ENCODE data around the gene BCAR3. TPM values are rescaled to one million over a fixed set of nuclear protein-coding genes. Genes with fewer than 3 reads are reported as not detected.

BCAR3 gene
- total RNA-seq, 1 donor from 2014 or later: 9.2 TPM

DNA sequence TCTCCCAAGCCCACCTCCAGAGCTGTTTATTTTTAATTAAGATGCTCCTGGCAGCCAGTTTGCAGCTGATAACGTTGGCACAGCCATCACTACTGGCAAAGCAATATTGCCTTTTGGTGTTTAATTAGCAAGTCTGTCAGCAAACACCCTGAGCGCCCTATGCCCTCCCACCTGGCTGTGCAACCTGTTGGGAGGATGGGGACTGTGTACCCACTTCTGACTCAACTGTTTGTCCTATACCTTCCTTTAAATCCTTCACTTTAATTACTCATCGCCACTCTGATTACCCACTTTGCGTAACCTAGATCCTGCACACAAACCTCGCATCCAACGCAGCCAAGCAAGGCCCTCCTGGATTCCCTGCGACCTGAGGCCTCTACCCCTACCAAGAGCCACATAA, 67.1 kb downstream of the BCAR3 start:
- H3K9me3 Mint-ChIP-seq: no peaks in the 10 kb centered on the region
- H3K36me3 Mint-ChIP-seq: no peaks in the 10 kb centered on the region
- DNase-seq (ENCODE audit: low spot score in 2 of 2, unreplicated experiment in 2 of 2): no peak
- H3K4me3 Mint-ChIP-seq: no peak overlapping the region
- peaks cover 56% of the 10 kb centered on the region for H3K4me1 Mint-ChIP-seq
- H3K27ac Mint-ChIP-seq: peak overlapping the region; percentile 52
- H3K27me3 Mint-ChIP-seq (ENCODE audit: low read depth): no peaks in the 10 kb centered on the region
- TF ChIP-seq, protein P1, sequence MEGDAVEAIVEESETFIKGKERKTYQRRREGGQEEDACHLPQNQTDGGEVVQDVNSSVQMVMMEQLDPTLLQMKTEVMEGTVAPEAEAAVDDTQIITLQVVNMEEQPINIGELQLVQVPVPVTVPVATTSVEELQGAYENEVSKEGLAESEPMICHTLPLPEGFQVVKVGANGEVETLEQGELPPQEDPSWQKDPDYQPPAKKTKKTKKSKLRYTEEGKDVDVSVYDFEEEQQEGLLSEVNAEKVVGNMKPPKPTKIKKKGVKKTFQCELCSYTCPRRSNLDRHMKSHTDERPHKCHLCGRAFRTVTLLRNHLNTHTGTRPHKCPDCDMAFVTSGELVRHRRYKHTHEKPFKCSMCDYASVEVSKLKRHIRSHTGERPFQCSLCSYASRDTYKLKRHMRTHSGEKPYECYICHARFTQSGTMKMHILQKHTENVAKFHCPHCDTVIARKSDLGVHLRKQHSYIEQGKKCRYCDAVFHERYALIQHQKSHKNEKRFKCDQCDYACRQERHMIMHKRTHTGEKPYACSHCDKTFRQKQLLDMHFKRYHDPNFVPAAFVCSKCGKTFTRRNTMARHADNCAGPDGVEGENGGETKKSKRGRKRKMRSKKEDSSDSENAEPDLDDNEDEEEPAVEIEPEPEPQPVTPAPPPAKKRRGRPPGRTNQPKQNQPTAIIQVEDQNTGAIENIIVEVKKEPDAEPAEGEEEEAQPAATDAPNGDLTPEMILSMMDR (IDR thresholded peaks at IDR 0.05; ENCODE audit: unreplicated experiment): no peak

DNA sequence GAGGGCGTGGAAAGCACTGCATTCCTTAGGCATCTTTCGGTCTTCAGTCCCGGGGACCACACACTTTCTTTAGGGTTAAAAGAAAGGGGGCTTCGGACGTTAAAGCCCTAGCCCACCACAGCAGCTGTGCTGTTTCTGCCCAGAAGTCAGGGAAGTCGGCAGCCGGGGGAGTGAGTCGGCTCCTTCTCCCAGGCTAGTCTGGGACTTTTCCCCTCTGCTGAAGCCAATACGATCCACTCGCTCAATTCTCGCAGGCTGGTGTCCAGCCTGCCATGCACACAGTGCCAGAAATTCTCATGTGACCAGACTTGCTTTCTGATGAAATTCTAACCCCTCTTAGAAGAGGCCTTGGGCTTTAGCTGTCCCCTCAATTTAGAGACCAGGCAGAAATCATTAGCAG, 67.7 kb downstream of the BCAR3 start:
- H3K4me3 Mint-ChIP-seq: no peak overlapping the region
- H3K4me1 Mint-ChIP-seq: peaks cover 61% of the 10 kb centered on the region
- no peaks in the 10 kb centered on the region for H3K36me3 Mint-ChIP-seq
- H3K27me3 Mint-ChIP-seq (ENCODE audit: low read depth): no peaks in the 10 kb centered on the region
- no peaks in the 10 kb centered on the region for H3K9me3 Mint-ChIP-seq
- H3K27ac Mint-ChIP-seq: peak overlapping the region; percentile 68
- TF ChIP-seq, protein P1 (IDR thresholded peaks at IDR 0.05; ENCODE audit: unreplicated experiment): no peak
- no peak for DNase-seq (ENCODE audit: low spot score in 2 of 2, unreplicated experiment in 2 of 2)

DNA sequence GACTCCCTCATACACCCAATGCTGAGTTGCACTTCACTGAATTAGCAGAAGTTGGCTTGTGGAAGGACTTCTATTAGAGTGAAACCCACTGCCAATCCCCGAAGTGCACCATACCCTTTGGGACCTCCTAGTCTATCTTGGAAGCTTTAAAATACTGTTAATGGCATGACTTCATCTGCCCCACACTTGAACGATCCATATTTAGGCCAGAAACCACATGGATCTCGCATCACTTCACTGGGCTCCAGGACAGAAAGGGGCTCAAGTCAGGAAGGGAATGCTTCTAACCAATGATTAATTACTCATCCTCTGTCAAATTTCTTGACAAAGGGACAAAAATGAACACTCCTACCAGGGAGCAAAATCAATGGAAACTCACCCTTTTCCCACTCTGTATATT, 69.1 kb downstream of the BCAR3 start:
- H3K4me3 Mint-ChIP-seq: no peak overlapping the region
- TF ChIP-seq, protein P1 (IDR thresholded peaks at IDR 0.05; ENCODE audit: unreplicated experiment): no peak
- H3K9me3 Mint-ChIP-seq: no peaks in the 10 kb centered on the region
- no peaks in the 10 kb centered on the region for H3K36me3 Mint-ChIP-seq
- no peaks in the 10 kb centered on the region for H3K27me3 Mint-ChIP-seq (ENCODE audit: low read depth)
- no peak overlapping the region for H3K27ac Mint-ChIP-seq
- peaks cover 63% of the 10 kb centered on the region for H3K4me1 Mint-ChIP-seq
- DNase-seq (ENCODE audit: low spot score in 2 of 2, unreplicated experiment in 2 of 2): no peak

DNA sequence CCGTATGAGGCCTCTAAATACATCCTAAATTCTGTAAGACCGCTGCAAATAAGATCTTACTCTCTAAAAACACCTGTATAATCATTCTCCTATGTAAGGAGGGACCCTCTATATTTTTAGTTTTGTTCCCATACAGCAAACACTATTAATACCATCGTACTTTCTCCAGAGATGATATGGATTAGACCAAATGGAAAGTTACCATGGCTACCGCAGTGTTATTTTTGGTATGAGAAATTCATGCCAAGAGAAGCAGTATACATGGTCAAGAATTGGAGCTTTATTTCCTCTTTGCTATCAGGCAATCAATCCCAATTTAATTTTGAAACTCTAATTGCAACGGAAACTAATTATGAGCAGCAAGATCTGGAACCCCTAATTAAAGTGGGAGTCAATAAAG, 70.0 kb downstream of the BCAR3 start:
- TF ChIP-seq, protein P1 (IDR thresholded peaks at IDR 0.05; ENCODE audit: unreplicated experiment): no peak
- H3K27ac Mint-ChIP-seq: no peak overlapping the region
- no peak overlapping the region for H3K4me3 Mint-ChIP-seq
- DNase-seq (ENCODE audit: low spot score in 2 of 2, unreplicated experiment in 2 of 2): no peak
- no peaks in the 10 kb centered on the region for H3K36me3 Mint-ChIP-seq
- no peaks in the 10 kb centered on the region for H3K27me3 Mint-ChIP-seq (ENCODE audit: low read depth)
- H3K9me3 Mint-ChIP-seq: no peaks in the 10 kb centered on the region
- H3K4me1 Mint-ChIP-seq: peaks cover 63% of the 10 kb centered on the region

DNA sequence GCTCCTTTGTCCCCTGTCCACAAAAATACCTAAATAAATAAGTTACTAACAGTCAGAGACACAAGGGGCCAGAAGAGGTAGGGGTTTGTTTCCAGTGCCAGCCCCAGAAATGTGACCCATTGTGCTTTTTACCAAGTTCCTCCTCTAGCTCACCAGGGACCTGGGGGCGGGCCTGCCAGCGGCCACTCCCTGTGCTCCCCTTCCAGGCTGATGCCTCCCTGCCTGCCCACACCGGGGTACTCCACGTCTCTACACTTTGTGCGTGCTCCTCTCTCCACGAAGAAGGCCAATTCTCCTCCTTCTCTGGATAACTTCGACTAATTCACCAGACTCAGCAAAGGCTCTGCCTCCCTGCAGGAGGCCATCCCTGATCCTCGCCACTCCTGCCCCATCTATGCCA, 72.1 kb downstream of the BCAR3 start:
- TF ChIP-seq, protein P1 (IDR thresholded peaks at IDR 0.05; ENCODE audit: unreplicated experiment): no peak
- Mint-ChIP-seq H3K4me1 (peaks cover 60% of the 10 kb centered on the region), H3K4me3 (no peak overlapping the region), H3K9me3 (no peaks in the 10 kb centered on the region), H3K27ac (no peak overlapping the region), H3K36me3 (no peaks in the 10 kb centered on the region), H3K27me3 (ENCODE audit: low read depth) (no peaks in the 10 kb centered on the region)
- no peak for DNase-seq (ENCODE audit: low spot score in 2 of 2, unreplicated experiment in 2 of 2)
